Measurements from ENCODE around the gene PPT2.

Gene PPT2

DNA sequence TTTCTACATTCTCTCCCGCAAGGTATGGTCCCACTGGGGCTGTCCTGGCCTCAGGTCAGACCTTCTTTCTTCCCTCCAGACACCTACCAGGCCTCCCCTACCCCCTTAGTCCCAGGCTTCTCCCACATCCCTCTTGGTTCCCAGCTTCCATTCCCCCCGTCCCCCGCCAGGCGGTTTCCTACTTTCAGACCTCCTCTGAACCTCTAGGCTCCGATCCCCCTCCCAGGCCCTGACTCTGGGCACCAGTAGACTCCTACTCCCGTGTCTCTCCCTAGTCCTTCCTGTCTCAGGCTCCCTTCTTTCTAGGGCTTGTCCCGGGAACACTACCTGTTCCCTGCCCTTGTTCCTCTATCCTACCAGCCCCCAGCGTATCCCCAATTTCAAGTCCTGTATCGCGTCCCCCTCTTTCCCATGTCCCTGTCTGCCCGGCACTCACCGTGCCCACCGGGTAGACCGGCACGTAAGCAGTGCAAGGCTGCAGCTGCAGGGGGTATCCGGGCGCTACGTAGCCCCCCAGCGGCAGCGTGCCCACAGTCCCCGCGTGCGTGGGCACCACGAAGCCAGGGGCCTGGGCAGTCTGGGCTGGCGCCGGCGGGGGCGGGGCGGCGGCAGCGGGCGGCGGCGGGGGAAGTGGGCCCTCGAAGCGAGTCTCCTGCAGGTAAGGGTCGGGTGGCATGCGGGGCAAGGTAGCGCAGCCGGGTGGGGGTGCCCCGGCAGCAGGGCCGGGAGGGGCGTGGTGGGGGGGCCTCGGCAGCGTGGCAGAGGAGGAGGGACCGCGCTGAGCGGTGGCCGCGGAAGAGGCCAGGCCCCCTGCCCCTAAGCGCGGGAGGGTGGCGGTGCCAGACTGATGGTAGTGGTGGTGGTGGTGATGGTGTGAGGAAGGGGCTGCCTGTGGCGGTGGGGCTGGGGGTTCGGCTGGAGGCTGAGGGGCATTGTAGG, 3.7 kb upstream of the PPT2 start:
- no peak overlapping the region for H3K27ac ChIP-seq (replicated peaks)
- peaks cover 48% of the 10 kb centered on the region for H3K27me3 ChIP-seq (ENCODE audit: insufficient read depth, poor library complexity, severe bottlenecking)
- no peak overlapping the region for H3K4me3 ChIP-seq (replicated peaks; ENCODE audit: insufficient read depth, low read length)
- DNase-seq (ENCODE audit: low read depth in 1 of 2, low spot score in 1 of 2), result no peak
- TF ChIP-seq, protein P1, sequence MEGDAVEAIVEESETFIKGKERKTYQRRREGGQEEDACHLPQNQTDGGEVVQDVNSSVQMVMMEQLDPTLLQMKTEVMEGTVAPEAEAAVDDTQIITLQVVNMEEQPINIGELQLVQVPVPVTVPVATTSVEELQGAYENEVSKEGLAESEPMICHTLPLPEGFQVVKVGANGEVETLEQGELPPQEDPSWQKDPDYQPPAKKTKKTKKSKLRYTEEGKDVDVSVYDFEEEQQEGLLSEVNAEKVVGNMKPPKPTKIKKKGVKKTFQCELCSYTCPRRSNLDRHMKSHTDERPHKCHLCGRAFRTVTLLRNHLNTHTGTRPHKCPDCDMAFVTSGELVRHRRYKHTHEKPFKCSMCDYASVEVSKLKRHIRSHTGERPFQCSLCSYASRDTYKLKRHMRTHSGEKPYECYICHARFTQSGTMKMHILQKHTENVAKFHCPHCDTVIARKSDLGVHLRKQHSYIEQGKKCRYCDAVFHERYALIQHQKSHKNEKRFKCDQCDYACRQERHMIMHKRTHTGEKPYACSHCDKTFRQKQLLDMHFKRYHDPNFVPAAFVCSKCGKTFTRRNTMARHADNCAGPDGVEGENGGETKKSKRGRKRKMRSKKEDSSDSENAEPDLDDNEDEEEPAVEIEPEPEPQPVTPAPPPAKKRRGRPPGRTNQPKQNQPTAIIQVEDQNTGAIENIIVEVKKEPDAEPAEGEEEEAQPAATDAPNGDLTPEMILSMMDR (IDR thresholded peaks at IDR 0.05; ENCODE audit: insufficient read depth, low read length), result no peak
- TF ChIP-seq, protein P2, sequence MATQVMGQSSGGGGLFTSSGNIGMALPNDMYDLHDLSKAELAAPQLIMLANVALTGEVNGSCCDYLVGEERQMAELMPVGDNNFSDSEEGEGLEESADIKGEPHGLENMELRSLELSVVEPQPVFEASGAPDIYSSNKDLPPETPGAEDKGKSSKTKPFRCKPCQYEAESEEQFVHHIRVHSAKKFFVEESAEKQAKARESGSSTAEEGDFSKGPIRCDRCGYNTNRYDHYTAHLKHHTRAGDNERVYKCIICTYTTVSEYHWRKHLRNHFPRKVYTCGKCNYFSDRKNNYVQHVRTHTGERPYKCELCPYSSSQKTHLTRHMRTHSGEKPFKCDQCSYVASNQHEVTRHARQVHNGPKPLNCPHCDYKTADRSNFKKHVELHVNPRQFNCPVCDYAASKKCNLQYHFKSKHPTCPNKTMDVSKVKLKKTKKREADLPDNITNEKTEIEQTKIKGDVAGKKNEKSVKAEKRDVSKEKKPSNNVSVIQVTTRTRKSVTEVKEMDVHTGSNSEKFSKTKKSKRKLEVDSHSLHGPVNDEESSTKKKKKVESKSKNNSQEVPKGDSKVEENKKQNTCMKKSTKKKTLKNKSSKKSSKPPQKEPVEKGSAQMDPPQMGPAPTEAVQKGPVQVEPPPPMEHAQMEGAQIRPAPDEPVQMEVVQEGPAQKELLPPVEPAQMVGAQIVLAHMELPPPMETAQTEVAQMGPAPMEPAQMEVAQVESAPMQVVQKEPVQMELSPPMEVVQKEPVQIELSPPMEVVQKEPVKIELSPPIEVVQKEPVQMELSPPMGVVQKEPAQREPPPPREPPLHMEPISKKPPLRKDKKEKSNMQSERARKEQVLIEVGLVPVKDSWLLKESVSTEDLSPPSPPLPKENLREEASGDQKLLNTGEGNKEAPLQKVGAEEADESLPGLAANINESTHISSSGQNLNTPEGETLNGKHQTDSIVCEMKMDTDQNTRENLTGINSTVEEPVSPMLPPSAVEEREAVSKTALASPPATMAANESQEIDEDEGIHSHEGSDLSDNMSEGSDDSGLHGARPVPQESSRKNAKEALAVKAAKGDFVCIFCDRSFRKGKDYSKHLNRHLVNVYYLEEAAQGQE (IDR thresholded peaks at IDR 0.05; ENCODE audit: insufficient replicate concordance, low read depth), result no peak
- TF ChIP-seq SPI1 (IDR thresholded peaks at IDR 0.05; ENCODE audit: borderline replicate concordance, low read depth) (no peak), GABPA (IDR thresholded peaks at IDR 0.05; ENCODE audit: low read depth) (no peak), POLR2AphosphoS5 (IDR thresholded peaks at IDR 0.05; ENCODE audit: low read depth) (no peak)

- H3K27ac ChIP-seq (replicated peaks), result no peak overlapping the region
- no peak overlapping the region for H3K4me3 ChIP-seq (replicated peaks; ENCODE audit: insufficient read depth, low read length)
- H3K27me3 ChIP-seq (ENCODE audit: insufficient read depth, poor library complexity, severe bottlenecking), result peaks cover 48% of the 10 kb centered on the region
- TF ChIP-seq, protein P2 (IDR thresholded peaks at IDR 0.05; ENCODE audit: insufficient replicate concordance, low read depth), result no peak
- no peak for TF ChIP-seq SPI1 (IDR thresholded peaks at IDR 0.05; ENCODE audit: borderline replicate concordance, low read depth)
- no peak for TF ChIP-seq GABPA (IDR thresholded peaks at IDR 0.05; ENCODE audit: low read depth)
- no peak for TF ChIP-seq POLR2AphosphoS5 (IDR thresholded peaks at IDR 0.05; ENCODE audit: low read depth)
- TF ChIP-seq, protein P1 (IDR thresholded peaks at IDR 0.05; ENCODE audit: insufficient read depth, low read length), result no peak
- no peak for DNase-seq (ENCODE audit: low read depth in 1 of 2, low spot score in 1 of 2)
Measured at GRCh38 chr6:32151181-32151862, 2.6 kb upstream of the PPT2 start.

GRCh38 chr6:32151863-32152768, 1.8 kb upstream of the PPT2 start, which contains the start of gene PRRT1:
Gene PRRT1, minus strand, starts transcription at chr6:32151939. Its CDS starts 112 bp downstream, at chr6:32151827.
- no peak within 1 kb of the TSS for H3K4me3 ChIP-seq (replicated peaks; ENCODE audit: insufficient read depth, low read length)

More at GRCh38 chr6:32151863-32152768, 1.8 kb upstream of the PPT2 start, which contains the start of gene PRRT1:
- Histone ChIP-seq H3K27me3 (ENCODE audit: insufficient read depth, poor library complexity, severe bottlenecking) (peaks cover 48% of the 10 kb centered on the region), H3K27ac (replicated peaks) (no peak within 1 kb of the TSS)
- TF ChIP-seq, protein P1 (IDR thresholded peaks at IDR 0.05; ENCODE audit: insufficient read depth, low read length), result no peak
- TF ChIP-seq, protein P2 (IDR thresholded peaks at IDR 0.05; ENCODE audit: insufficient replicate concordance, low read depth), result no peak
- TF ChIP-seq SPI1 (IDR thresholded peaks at IDR 0.05; ENCODE audit: borderline replicate concordance, low read depth), result no peak
- no peak for TF ChIP-seq POLR2AphosphoS5 (IDR thresholded peaks at IDR 0.05; ENCODE audit: low read depth)
- no peak for TF ChIP-seq GABPA (IDR thresholded peaks at IDR 0.05; ENCODE audit: low read depth)
- no peak for DNase-seq (ENCODE audit: low read depth in 1 of 2, low spot score in 1 of 2)
